TTC549 (cell line): Measurements from ENCODE around the gene RTL3.
"Not testable (repeated sequence)": the region's sequence is repeated elsewhere in the genome, so short reads cannot be mapped to it uniquely, and the experiment has no call there.

Source experiments
- FAIRE-seq: peaks from 2 replicates; lab custom pipeline; 2012; peaks lifted over from hg19 to GRCh38; lab: Jason Lieb, UNC

The RTL3 gene

DNA sequence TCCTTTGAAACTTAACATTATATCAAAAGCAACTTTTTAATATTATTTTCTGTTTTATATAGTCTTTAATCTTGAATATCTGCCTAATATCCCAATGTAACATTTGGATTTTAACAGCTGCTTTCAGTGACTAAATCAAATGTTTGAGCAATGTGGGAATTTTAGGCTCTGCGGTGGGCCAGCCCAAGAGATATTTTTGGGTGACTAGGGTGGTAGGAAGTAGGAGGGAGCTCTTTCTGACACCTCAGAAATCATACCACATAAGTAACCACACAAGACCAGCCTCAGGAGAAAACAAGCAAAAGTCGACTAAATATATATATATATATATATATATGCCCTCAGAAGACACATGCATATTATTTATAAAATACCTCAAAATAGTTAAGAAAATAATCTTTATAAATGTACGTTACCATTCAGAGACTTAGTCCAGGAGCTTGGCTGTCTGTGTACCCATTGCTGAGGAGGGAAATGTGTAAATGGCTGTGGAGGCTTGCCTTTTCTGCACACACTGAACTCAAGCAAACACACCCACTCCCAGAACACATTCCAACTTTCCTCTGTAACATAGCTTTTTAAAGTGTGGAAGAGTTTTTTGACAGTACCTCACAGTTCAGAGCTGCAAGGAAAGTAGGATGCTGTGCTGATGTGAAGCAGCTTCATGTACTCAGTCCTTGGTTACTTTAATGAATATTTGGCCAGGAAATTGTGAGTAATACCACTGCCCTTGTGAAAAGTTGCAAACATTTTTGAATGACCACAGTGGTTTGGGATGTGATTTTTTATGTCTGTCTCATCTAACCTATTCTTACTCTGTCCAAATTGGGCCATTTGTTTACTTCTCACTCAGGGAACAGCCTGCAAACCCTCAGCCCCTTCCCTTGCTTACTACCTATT lies at the start of gene RTL3:
TSS of gene RTL3 (minus strand) at position 484 of the 900 bp plus-strand sequence. CDS start 908 bp downstream, outside the sequence.
- no peak for FAIRE-seq

GRCh38 chrX:78708816-78709215 lies 49.7 kb upstream of the RTL3 start:
- FAIRE-seq: no peak

GRCh38 chrX:78708262-78708661 lies 49.1 kb upstream of the RTL3 start:
- FAIRE-seq: no peak

GRCh38 chrX:78706071-78706470 lies 46.9 kb upstream of the RTL3 start:
- no peak for FAIRE-seq

GRCh38 chrX:78693536-78693935 lies 34.4 kb upstream of the RTL3 start:
- FAIRE-seq: no peak

DNA sequence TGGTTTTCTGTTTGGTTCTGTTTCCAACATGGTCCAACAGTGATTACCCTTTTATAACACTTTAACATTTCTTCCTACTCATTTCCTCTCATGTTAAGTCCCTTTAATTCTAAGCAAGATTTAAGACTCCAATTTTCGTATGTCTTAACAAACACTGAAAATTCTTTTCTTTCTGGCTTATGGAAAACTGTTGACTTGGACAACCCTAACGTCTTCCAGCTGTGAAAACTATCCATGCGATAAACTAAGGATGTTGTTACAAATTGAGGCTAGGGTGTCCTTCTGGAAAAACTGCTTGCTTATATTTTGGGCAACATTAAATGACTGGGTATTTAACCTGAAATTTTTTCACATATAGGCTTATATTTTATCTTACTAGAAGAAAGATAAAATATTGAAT lies 33.9 kb upstream of the RTL3 start:
- no peak for FAIRE-seq

- FAIRE-seq: no peak
Measured at GRCh38 chrX:78687586-78687985, 28.5 kb upstream of the RTL3 start.

DNA sequence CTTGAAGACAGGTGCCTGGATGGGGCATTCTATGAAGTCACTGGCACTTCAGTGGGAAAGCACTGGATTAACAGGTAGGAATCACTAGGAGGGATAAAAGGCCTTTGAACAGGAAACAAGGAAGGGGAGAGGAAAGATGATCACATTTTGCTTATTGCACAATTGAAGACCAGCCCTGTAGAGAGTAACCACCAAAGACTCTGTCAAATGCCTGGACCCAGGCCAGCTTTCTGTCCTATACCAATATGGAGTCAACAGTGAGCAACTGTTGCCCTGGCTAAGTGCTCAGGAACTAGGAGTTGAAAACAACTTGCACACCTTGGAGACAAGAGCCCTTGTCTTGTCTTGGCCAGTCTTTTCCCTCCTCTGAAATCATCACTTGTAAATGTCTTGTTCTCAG lies 14.1 kb upstream of the RTL3 start:
- no peak for FAIRE-seq

DNA sequence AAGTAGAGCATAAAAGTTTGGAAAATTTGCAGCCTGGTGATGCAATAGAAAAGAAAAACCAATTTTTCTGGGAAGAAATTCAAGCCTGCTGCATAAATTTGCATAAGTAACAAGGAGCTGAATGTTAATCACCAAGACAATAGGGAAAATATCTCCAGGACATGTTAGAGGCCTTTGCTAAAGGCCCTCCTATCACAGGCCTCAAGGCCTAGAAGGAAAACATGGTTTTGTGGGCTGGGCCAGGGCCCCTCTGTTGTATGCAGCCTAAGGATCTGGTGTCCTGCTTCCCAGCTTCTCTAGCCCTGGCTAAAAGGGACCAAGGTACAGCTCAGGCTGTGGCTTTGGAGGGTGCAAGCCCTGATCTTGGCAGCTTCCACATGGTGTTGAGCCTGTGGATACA lies 6.2 kb upstream of the RTL3 start:
- no peak for FAIRE-seq

GRCh38 chrX:78661836-78662235 lies 2.7 kb upstream of the RTL3 start:
- FAIRE-seq: no peak

DNA sequence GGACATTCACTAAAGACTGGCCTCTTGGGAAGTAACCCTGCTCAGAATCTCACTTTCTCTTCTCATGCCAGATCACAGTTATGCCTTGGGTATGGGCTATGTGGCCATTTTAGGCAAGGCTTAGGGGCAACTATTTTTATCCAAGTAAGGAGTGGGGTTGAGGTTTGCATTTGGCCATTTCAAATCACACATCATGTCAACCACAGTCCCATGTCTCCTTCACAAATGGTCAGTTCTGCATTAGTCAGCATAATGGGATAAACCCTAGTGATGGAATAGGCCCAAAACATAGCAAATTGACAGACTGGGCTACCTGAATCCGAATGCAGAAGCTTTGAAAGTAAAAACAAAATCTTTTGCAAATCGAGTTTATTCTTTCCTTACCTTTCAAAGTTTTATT lies 827 bp upstream of the RTL3 start:
- FAIRE-seq: no peak

GRCh38 chrX:78658414-78658813 lies 714 bp downstream of the RTL3 start:
- no peak for FAIRE-seq

DNA sequence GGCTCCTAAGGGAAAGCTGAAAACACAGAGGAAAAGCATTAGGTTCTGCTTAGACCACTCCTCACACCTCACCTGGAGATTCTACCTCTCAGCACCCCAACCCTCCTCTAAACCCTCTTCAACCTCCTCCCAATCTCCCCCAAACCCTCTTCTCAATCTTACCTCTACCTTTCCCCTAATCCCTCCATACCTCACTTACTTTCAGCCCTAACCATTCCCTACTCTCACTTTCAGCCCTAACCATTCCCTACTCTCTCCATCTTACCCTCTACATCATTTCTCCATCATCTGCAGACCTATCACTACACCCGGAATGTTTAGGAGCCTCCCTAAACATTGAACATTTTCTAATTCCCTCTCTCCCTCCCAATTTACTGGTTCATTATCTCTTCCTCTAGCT lies 3.5 kb downstream of the RTL3 start:
- no peak for FAIRE-seq

DNA sequence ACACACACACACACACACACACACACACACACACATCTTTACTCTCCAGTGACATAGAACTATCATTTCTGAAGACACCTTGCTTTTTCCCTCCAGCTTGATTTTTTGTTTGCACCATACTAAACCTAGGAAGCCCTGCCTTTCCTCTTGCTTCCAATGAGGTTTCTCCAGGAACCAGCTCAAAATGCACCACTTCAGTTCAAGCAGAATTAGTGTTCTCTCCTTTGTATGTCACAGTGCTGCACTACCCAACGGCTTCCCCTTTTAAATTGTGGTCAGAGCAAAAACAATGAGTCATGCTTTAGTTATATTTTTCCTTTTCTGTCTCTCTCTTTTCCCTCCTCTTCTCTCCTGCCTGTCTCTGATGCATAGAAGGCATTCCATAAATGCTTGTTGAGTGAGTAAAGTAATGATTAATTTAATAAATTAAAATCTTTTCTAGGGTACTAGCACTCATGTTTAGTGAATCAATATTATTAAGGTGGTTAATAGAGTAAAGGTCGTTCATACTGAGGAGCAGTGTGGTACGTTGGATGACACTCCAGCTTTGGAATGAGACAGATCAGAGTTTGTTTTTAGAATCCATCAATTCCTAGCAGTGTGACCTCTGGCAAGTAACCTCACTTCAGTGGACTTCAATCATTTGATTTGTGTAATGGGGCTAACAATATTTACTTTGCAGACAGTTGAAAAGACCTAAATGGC lies 5.9 kb downstream of the RTL3 start:
- FAIRE-seq: no peak

- FAIRE-seq: no peak
Measured at GRCh38 chrX:78650906-78651437, 8.2 kb downstream of the RTL3 start.

DNA sequence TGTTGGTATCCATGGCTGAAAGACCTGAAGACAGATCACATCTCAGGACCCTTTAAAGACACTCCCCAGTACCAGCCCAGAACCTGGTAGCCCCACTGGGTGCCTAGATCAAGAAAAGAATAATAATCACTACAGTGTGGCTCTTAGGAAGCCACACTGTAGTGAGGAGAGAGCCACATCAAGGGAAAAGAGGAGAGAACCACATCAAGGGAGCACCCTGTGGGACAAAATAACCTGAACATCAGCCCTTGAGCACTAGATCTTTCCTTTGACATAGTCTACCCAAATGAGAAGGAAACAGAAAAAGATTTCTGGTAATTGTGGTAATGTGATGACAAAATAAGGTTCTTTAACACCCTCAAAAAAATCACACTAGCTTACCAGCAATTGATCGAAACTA lies 15.3 kb downstream of the RTL3 start:
- FAIRE-seq: no peak

- FAIRE-seq: no peak
Measured at GRCh38 chrX:78643096-78643495, 16.0 kb downstream of the RTL3 start.

DNA sequence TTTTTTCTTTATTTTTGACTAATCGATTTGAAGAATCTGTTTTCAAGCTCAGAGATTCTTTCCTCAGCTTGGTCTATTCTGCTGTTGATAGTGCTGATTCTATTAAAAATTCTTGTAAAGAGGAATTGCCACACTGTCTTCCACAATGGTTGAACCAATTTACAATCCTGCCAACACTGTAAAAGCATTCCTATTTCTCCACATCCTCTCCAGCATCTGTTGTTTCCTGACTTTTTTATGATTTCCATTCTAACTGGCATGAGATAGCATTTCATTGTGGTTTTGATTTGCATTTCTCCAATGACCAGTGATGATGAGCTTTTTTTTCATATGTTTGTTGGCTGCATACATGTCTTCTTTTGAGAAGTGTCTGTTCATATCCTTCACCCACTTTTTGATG lies 23.0 kb downstream of the RTL3 start:
- not testable (repeated sequence) for FAIRE-seq

- no peak for FAIRE-seq
Measured at GRCh38 chrX:78624962-78625909, 33.9 kb downstream of the RTL3 start.

DNA sequence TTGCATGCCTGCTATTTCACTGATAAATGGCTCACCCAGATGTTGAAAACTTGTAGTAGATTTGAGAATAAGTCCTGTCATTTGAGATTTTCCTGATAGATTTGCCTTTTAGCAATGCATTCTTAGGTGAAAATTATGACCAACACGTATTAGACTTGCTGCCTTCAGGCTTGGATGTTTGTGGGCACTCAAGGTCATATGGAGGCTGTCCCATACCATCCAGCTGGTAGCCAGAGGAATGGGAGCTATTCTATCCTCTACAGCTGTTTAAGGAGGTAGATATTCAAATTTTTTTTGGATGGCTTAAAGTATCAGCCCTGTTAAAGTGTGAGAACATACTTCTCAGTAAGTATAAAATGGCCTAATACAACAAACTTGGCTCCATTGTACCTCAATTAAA lies 34.7 kb downstream of the RTL3 start:
- no peak for FAIRE-seq

DNA sequence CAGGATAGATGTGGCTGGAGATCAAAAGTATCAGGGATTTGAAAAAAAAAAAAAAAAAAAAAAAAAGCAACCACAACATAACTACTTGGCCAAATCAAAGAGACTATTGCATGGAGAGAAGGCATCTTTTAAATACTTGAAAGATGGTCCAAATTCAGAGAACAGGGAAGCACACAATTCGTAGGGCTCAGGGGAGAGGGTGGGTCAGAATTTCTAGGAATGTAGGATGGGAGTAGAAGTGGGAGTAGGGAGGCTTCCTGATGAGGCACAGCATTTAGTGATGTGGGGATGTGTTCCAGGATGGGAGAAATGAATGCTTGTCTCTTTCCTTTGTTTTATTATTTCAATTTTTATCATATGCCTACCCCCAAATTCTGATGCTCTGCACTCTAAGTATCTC lies 36.3 kb downstream of the RTL3 start:
- FAIRE-seq: no peak

DNA sequence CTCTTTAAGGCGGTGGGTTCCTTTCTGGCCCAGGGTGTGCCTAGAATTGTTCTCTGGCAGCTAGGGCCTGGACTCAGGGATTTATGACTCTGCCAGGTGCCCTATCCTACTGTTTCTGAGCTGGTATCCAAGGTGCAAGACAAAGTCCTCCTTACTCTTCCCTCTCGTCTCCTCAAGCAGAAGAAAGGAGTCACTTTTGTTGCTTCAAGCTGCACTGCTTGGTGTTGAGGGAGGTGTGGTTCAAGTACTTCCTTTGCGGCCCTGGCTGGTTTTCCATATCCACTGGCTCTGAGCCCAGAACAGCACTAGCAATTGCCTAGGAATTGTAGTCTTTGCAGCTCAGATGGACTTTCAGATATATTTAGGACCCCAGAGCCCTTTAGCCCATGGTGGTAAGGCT lies 39.3 kb downstream of the RTL3 start:
- FAIRE-seq: no peak
